ENCODE measurements around the gene MGST1.
"Not testable (repeated sequence)": the region's sequence is repeated elsewhere in the genome, so short reads cannot be mapped to it uniquely, and the experiment has no call there.

The MGST1 gene

GRCh38 chr12:16358878-16359277, 11.4 kb downstream of the MGST1 start:
- no peak for DNase-seq

GRCh38 chr12:16359512-16360491, 12.4 kb downstream of the MGST1 start:
- DNase-seq = no peak

GRCh38 chr12:16361142-16361783, 13.8 kb downstream of the MGST1 start:
- DNase-seq = no peak

- no peak for DNase-seq
These were observed 15.1 kb downstream of the MGST1 start for GRCh38 chr12:16362550-16362949.

GRCh38 chr12:16369156-16369555, 21.7 kb downstream of the MGST1 start:
- no peak for DNase-seq

GRCh38 chr12:16370096-16370495, 22.7 kb downstream of the MGST1 start:
- DNase-seq = no peak

- DNase-seq = not testable (repeated sequence)
These were observed 35.3 kb downstream of the MGST1 start for GRCh38 chr12:16382652-16383312.

- DNase-seq = no peak
These were observed 37.3 kb downstream of the MGST1 start for GRCh38 chr12:16384732-16385131.

GRCh38 chr12:16385782-16386646, 38.6 kb downstream of the MGST1 start:
- no peak for DNase-seq

GRCh38 chr12:16387919-16388318, 40.5 kb downstream of the MGST1 start:
- DNase-seq = no peak

- DNase-seq = no peak
These were observed 42.1 kb downstream of the MGST1 start for GRCh38 chr12:16389594-16389993.

- DNase-seq = no peak
These were observed 45.5 kb downstream of the MGST1 start for GRCh38 chr12:16392846-16393535.

- no peak for DNase-seq
These were observed 51.7 kb downstream of the MGST1 start for GRCh38 chr12:16399101-16399500.

GRCh38 chr12:16401835-16402234, 54.4 kb downstream of the MGST1 start:
- DNase-seq = not testable (repeated sequence)

GRCh38 chr12:16407346-16407745, 59.9 kb downstream of the MGST1 start:
- no peak for DNase-seq
